ENCODE measurements around the gene CABP4. TPM values are rescaled to one million over a fixed set of nuclear protein-coding genes. Genes with fewer than 3 reads are reported as not detected.

The CABP4 gene
- total RNA-seq, 1 experiment from 2014 or later = not detected

GRCh38 chr11:67463680-67464410 lies 8.7 kb downstream of the CABP4 start:
- Mint-ChIP-seq H3K4me3 (ENCODE audit: unreplicated experiment) (peak overlapping the region; percentile 96), H3K36me3 (ENCODE audit: insufficient read depth, unreplicated experiment) (peaks cover 28% of the 10 kb centered on the region), H3K27ac (ENCODE audit: unreplicated experiment) (peak overlapping the region; percentile 86), H3K27me3 (ENCODE audit: insufficient read depth, unreplicated experiment) (no peaks in the 10 kb centered on the region), H3K4me1 (ENCODE audit: low read depth, unreplicated experiment) (peaks cover 20% of the 10 kb centered on the region), H3K9me3 (ENCODE audit: unreplicated experiment) (no peaks in the 10 kb centered on the region)
- DNase-seq = peak in 1 of 2 experiments; percentile 43
- no peaks in the 10 kb centered on the region for H3K27me3 ChIP-seq (replicated peaks; ENCODE audit: control insufficient read depth, insufficient read depth, low read length)
- H3K4me3 ChIP-seq (ENCODE audit: low read depth, low read length) = peak overlapping the region; percentile 39
- no peaks in the 10 kb centered on the region for H3K9me3 ChIP-seq
- TSS peak; percentile 1 for BruUV-seq (replicated peaks)
- peaks cover 23% of the 10 kb centered on the region for H3K4me1 ChIP-seq
- TF ChIP-seq, protein P1, sequence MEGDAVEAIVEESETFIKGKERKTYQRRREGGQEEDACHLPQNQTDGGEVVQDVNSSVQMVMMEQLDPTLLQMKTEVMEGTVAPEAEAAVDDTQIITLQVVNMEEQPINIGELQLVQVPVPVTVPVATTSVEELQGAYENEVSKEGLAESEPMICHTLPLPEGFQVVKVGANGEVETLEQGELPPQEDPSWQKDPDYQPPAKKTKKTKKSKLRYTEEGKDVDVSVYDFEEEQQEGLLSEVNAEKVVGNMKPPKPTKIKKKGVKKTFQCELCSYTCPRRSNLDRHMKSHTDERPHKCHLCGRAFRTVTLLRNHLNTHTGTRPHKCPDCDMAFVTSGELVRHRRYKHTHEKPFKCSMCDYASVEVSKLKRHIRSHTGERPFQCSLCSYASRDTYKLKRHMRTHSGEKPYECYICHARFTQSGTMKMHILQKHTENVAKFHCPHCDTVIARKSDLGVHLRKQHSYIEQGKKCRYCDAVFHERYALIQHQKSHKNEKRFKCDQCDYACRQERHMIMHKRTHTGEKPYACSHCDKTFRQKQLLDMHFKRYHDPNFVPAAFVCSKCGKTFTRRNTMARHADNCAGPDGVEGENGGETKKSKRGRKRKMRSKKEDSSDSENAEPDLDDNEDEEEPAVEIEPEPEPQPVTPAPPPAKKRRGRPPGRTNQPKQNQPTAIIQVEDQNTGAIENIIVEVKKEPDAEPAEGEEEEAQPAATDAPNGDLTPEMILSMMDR (IDR thresholded peaks at IDR 0.05; ENCODE audit: insufficient read depth in 1 of 2, low read depth in 1 of 2, low read length in 1 of 2, severe bottlenecking in 1 of 2, unreplicated experiment in 1 of 2) = no peak
- no peaks in the 10 kb centered on the region for H3K36me3 ChIP-seq (ENCODE audit: control insufficient read depth, insufficient read depth, low read length)
- intact Hi-C loops (cut with micrococcal nuclease; ENCODE audit: unreplicated experiment) = loop anchor here (1.0 kb wide), 3 partner anchors 19 to 43 kb away; partner anchors contain the start of genes AIP and CORO1B
- POLR2A ChIA-PET = no interaction called here
- CTCF ChIA-PET = interaction anchor here (0.7 kb wide), 1 partner anchor 75 kb away, joined by 3 read pairs; no protein-coding TSS in a partner anchor

- Histone ChIP-seq H3K4me1 (peaks cover 27% of the 10 kb centered on the region), H3K4me3 (ENCODE audit: low read depth, low read length) (peak overlapping the region; percentile 89)
- H3K4me1 Mint-ChIP-seq (ENCODE audit: low read depth, unreplicated experiment) = peaks cover 20% of the 10 kb centered on the region
These were observed 9.4 kb downstream of the CABP4 start for GRCh38 chr11:67464411-67465188.

More at GRCh38 chr11:67464411-67465188, 9.4 kb downstream of the CABP4 start:
- no TSS peak for BruUV-seq (replicated peaks)
- H3K27me3 ChIP-seq (replicated peaks; ENCODE audit: control insufficient read depth, insufficient read depth, low read length) = no peaks in the 10 kb centered on the region
- Mint-ChIP-seq H3K9me3 (ENCODE audit: unreplicated experiment) (no peaks in the 10 kb centered on the region), H3K4me3 (ENCODE audit: unreplicated experiment) (peak overlapping the region; percentile 96), H3K36me3 (ENCODE audit: insufficient read depth, unreplicated experiment) (peaks cover 28% of the 10 kb centered on the region), H3K27me3 (ENCODE audit: insufficient read depth, unreplicated experiment) (no peaks in the 10 kb centered on the region), H3K27ac (ENCODE audit: unreplicated experiment) (peak overlapping the region; percentile 86)
- ChIA-PET POLR2A (interaction anchor here (0.5 to 1.5 kb wide), 7 partner anchors 18 to 973 kb away, joined by 3 to 10 read pairs (median 3); partner anchors contain the start of genes AIP, CORO1B, PPP1CA and RBM4B), CTCF (interaction anchor here (0.5 to 2.0 kb wide), 6 partner anchors 9 to 586 kb away, joined by 3 to 18 read pairs (median 3); partner anchors contain the start of gene PPP1CA)
- no peaks in the 10 kb centered on the region for H3K36me3 ChIP-seq (ENCODE audit: control insufficient read depth, insufficient read depth, low read length)
- TF ChIP-seq, protein P1 (IDR thresholded peaks at IDR 0.05; ENCODE audit: insufficient read depth in 1 of 2, low read depth in 1 of 2, low read length in 1 of 2, severe bottlenecking in 1 of 2, unreplicated experiment in 1 of 2) = no peak
- no peaks in the 10 kb centered on the region for H3K9me3 ChIP-seq
- DNase-seq = peak; percentile 99
- intact Hi-C loops (cut with micrococcal nuclease; ENCODE audit: unreplicated experiment) = loop anchor here (1.0 kb wide), 3 partner anchors 19 to 43 kb away; partner anchors contain the start of genes AIP and CORO1B
